Measurements from ENCODE around the gene CDH20.

Gene CDH20

DNA sequence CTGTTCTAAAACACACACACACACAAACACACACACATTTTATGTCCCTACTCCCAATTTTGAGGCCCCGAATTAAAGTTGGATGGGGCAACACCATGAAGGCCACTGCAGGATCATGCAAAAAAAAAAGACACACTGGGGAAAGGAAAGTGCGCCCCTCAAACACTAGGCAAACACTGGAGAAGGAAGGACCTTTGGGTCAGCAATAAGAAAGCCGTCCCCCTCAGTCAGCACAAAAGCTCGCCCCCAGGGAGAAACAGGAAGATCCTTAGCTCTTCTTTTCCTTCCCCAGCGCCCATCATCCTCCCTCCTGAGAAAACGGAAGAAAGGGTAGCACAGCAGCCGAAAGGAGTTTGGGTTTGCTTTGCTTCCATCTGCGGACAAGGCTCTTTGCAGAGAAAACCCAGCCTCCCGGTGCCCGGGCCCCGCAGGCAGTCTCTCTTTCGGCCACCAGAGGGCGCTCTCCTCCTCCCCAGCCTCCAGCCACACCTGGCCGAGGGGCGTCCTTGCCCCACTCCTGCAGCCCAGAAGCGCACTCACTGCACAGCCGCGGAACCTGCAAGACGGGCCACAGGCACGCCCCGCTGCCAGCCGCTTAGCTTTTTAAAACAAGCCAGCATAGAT, 248.5 kb downstream of the CDH20 start:
- no peak for DNase-seq

DNA sequence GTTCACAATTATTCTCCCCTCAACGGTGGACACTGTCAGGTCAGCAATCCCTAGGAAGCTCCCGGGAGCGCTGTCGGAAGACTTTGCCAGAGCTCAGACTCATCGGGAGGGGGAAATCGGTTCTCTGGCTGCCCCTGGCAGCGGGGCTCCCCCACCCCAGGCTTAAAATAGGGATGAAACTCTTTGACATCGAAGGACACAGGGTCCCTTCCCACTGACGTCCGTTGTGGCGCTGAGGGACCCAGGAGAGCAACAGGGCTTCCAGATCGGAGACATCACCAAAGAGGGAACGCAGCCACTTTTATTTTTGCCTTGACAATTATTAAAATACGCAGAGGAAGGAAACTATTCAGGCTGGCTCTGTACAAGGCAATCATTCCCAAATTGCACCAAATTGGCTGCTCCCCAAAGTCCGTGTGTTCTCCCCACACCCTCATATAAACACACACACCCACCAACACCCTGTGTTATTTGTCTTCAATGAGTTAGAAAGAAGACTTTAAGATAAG, 249.0 kb downstream of the CDH20 start:
- no peak for DNase-seq

DNA sequence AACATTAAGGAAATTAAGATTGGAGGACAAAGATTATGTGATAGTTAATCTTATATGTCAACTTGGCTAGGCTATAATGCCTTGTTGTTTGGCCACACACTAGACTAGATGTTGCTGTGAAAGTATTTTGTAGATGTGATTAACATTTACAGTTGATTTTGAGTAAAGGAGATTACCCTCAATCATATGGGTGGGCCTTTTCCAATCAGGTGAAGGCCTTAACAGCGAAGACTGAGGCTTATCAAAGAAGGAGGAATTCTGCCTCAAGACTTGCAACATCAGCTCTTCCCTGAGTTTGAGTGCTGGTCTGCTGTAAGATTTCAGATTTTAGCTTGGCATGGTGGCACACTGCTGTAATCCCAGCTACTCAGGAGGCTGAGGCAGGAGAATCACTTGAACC, 250.3 kb downstream of the CDH20 start:
- DNase-seq = no peak

- DNase-seq = no peak
Observed at GRCh38 chr18:61587865-61588264, 254.6 kb downstream of the CDH20 start.

GRCh38 chr18:61589053-61589723, 256.0 kb downstream of the CDH20 start:
- DNase-seq = no peak

- no peak for DNase-seq
Observed at GRCh38 chr18:61589724-61590065, 256.5 kb downstream of the CDH20 start.

DNA sequence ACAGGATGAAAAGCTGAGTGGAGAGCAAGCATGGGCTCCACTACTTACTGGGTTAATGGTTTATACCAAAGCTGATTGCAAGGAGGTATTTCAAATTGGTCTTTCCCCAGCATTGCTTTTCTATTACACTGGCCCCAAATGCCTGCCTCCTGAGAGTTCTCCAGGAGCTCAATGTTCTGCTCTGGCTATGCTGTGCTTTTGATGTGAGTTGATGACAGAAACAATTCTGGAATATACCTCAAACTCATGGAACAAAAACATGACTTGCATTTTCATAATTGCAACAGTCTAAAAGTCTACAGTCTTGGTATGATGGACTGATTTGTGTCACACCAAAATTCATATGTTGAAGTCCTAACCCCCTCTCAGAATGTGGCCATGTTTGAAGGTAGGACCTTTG, 258.0 kb downstream of the CDH20 start:
- no peak for DNase-seq

- no peak for DNase-seq
Observed at GRCh38 chr18:61595615-61596251, 262.5 kb downstream of the CDH20 start.

- DNase-seq = no peak
Observed at GRCh38 chr18:61596296-61596695, 263.1 kb downstream of the CDH20 start.

GRCh38 chr18:61597316-61597715, 264.1 kb downstream of the CDH20 start:
- no peak for DNase-seq

DNA sequence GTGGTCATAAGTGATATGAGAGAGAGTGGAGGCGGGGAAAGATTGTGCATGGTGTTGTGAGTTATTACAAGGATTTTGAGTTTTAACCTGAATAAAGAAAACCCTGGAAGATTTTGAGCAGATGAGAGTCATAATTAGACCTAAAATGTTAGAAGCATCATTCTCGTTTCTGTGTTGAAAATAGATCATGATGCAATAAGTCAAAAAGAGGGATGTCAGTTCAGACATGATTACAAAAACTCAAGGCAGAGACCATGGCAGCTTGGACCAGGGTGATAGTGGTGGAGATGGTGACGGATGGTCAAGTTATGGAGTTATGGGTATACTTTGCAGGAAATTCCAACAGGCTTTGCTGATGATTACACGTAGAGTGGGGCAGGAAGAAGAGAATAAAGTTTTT, 267.2 kb downstream of the CDH20 start:
- no peak for DNase-seq

- DNase-seq = no peak
Observed at GRCh38 chr18:61602836-61603235, 269.6 kb downstream of the CDH20 start.

Data from cortex of kidney (tissue), 1 donor.